Suprapubic skin (tissue), 4 donors: Measurements from ENCODE around the gene PYM1. TPM values are rescaled to one million over a fixed set of nuclear protein-coding genes. Genes with fewer than 3 reads are reported as not detected.
"Not testable (repeated sequence)": the region's sequence is repeated elsewhere in the genome, so short reads cannot be mapped to it uniquely, and the experiment has no call there.

ENCODE experiments used
- DNase-seq, 2 donors: peaks; one replicate each; pipeline ENCODE4 v3.0.0-alpha.2; 2019; ENCODE audit warnings: low spot score in 2 of 2
- H3K27ac ChIP-seq: fragments of 200-600 bp; sonication (generic); one replicate; pipeline ENCODE4 v1.5.1; 2019
- H3K27me3 ChIP-seq: fragments of 200-600 bp; sonication (generic); one replicate; pipeline ENCODE4 v1.5.1; 2019
- H3K36me3 ChIP-seq: fragments of 200-600 bp; sonication (generic); one replicate; pipeline ENCODE4 v1.5.1; 2019
- H3K4me1 ChIP-seq: fragments of 200-600 bp; sonication (generic); one replicate; pipeline ENCODE4 v1.5.1; 2019
- H3K4me3 ChIP-seq: fragments of 200-600 bp; sonication (generic); one replicate; pipeline ENCODE4 v1.5.1; 2019; ENCODE audit warnings: mild to moderate bottlenecking
- H3K9me3 ChIP-seq: fragments of 200-600 bp; sonication (generic); one replicate; pipeline ENCODE4 v1.5.1; 2019
- EP300 ChIP-seq: sonication (generic); formaldehyde crosslinking; IDR thresholded peaks from one replicate; pipeline ENCODE4 v1.6.1; 2017; ENCODE audit warnings: antibody characterized with exemption
- POLR2A ChIP-seq, 2 donors: fragments of 450-650 bp; IDR thresholded peaks; one replicate each; pipeline ENCODE4 v1.6.1; 2017; ENCODE audit warnings: antibody characterized with exemption in 2 of 2, mild to moderate bottlenecking in 2 of 2, moderate library complexity in 2 of 2
- POLR2AphosphoS5 ChIP-seq, 3 donors: sonication (generic); formaldehyde crosslinking; IDR thresholded peaks; one replicate each; pipeline ENCODE4 v1.6.1; 2017; ENCODE audit warnings: antibody characterized with exemption in 3 of 3
- WGBS: methylation state at CpG from one replicate; pipeline ENCODE4 v1.1.5; 2018; 5-methylcytosine and 5-hydroxymethylcytosine counted together
- total RNA-seq, 4 donors: library from RNA; depleted of rRNA; stranded (reverse); fragments of >200 nt; gene quantifications; one replicate each; pipeline ENCODE4 v1.1.0, GENCODE V29; 2016
- TF ChIP-seq, protein P1 (sequence below), 2 donors: fragments of 200-600 bp in 1 of 2; fragments of 450-650 bp in 1 of 2; sonication (generic) in 1 of 2; IDR thresholded peaks; one replicate each; pipeline ENCODE4 v1.5.1; 2016 to 2019; ENCODE audit warnings: antibody characterized with exemption in 2 of 2, mild to moderate bottlenecking in 1 of 2, moderate library complexity in 1 of 2

PYM1 gene
- total RNA-seq, 4 donors from 2014 or later: 32.0 to 41.8 (median 37.4) TPM

DNA sequence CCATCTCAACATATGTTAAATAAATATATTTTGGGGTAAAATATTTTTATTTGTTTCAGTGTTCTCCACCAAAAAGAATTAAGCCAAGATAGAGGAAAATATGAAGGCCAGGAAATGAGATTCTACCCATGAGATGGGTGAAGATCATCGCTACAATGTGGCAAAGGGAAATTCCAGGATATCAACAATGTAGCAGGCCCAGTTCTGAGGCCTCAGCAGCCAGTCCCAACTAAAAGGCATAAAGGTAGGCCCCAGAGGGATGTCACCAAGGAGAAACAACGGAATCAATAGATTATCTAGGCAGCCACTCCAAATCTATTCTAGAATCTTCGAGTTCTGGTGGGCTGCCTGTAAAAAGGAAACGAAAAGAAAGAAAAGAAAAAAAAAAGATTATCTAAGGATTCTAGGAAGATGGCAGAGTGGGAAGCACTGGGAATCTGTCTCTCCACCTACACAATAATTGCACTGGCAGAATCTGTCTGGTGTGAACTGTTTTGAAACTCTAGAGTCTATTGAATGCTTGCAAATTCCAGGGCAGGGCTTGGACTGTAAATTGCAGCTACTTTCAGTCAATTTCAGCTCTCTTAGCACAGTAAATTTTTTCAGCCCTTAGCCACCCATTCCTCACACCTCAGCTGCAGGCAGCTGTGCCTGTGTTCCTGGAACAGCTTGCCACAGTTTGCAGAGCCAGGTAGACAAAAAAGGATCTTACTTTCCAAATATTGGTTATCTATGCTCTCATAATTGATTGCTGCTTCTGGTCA, 51.8 kb downstream of the PYM1 start:
- 66% methylated on average over 4 of the region's 4 CpGs for WGBS
- peaks cover 15% of the 10 kb centered on the region for H3K4me1 ChIP-seq
- no peaks in the 10 kb centered on the region for H3K27me3 ChIP-seq
- no peak for DNase-seq
- H3K9me3 ChIP-seq: no peaks in the 10 kb centered on the region
- no peak overlapping the region for H3K27ac ChIP-seq
- no peaks in the 10 kb centered on the region for H3K36me3 ChIP-seq
- H3K4me3 ChIP-seq: no peak overlapping the region
- TF ChIP-seq POLR2AphosphoS5 (IDR thresholded peaks at IDR 0.05) (no peak), POLR2A (IDR thresholded peaks at IDR 0.05) (no peak), EP300 (no peak)
- TF ChIP-seq, protein P1, sequence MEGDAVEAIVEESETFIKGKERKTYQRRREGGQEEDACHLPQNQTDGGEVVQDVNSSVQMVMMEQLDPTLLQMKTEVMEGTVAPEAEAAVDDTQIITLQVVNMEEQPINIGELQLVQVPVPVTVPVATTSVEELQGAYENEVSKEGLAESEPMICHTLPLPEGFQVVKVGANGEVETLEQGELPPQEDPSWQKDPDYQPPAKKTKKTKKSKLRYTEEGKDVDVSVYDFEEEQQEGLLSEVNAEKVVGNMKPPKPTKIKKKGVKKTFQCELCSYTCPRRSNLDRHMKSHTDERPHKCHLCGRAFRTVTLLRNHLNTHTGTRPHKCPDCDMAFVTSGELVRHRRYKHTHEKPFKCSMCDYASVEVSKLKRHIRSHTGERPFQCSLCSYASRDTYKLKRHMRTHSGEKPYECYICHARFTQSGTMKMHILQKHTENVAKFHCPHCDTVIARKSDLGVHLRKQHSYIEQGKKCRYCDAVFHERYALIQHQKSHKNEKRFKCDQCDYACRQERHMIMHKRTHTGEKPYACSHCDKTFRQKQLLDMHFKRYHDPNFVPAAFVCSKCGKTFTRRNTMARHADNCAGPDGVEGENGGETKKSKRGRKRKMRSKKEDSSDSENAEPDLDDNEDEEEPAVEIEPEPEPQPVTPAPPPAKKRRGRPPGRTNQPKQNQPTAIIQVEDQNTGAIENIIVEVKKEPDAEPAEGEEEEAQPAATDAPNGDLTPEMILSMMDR (IDR thresholded peaks at IDR 0.05): no peak

DNA sequence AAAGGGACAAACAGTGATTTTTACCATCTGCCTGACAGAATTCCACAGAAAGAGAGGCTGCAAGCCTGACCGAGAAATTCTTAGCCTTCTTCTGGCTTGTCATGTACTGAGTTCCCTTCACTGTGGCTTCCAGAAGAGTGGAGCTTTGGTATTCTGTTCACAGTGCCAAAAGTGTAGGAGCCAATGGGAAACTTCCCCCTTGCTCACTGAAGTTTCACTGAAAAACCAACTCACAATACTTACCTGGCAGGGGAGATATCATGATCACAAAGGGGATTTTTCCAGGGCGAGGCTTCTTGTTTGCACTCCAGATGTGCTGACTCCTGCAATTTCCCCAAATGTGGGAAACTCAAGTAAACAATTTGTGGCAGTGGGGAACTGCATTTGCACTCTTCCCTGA, 53.3 kb downstream of the PYM1 start:
- TF ChIP-seq POLR2AphosphoS5 (IDR thresholded peaks at IDR 0.05) (no peak), EP300 (no peak), POLR2A (IDR thresholded peaks at IDR 0.05) (no peak)
- TF ChIP-seq, protein P1 (IDR thresholded peaks at IDR 0.05): no peak
- Histone ChIP-seq H3K27me3 (no peaks in the 10 kb centered on the region), H3K4me3 (no peak overlapping the region), H3K36me3 (no peaks in the 10 kb centered on the region), H3K4me1 (peaks cover 15% of the 10 kb centered on the region), H3K27ac (no peak overlapping the region), H3K9me3 (no peaks in the 10 kb centered on the region)
- WGBS: 24% methylated on average over 2 of the region's 2 CpGs
- DNase-seq: no peak

DNA sequence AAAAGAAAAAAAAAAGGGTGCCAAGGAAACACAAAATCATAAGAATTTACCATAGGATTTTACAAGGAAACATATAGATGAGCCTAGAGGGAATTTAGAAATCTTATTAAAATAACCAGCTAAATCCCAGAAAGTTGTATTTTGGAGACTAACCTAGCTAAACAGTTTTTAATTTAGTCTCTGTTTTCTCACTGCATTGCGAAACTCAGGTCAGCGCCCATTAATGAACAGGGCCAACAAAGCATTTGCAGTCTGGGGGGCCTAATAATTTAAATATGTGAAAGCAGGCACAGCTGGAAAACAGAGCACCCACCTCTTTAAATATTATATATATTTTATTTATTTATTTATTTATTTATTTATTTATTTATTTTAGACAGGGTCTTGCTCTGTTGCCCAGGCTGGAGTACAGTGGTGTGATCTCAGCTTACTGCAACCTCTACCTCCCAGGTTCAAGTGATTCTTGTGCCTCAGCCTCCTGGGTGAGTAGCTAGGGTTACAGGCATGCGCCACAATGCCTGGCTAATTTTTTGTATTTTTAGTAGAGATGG, 61.2 kb downstream of the PYM1 start:
- H3K27ac ChIP-seq, DNase-seq, H3K4me3 ChIP-seq, H3K4me1 ChIP-seq, H3K36me3 ChIP-seq, H3K27me3 ChIP-seq, H3K9me3 ChIP-seq: not testable (repeated sequence)
- 82% methylated on average over 3 of the region's 3 CpGs for WGBS

DNA sequence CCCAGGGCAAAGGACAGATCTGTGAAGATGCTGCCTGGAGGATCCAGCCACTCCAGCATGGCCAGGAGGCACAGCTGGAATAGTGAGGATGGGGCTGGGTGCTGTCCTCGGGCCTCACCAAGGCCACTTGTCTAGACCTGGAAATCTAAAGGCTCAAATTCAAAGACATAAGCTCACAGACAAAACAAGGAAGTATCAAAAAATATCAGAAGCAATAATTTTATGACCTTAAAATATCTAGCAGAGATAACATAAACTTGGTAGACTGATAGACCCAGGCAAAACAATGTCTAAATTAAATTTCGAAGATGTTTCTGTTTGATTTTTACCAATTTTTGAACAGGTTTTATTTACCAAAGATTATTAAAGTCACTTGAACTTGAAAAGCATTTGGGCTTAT, 62.4 kb downstream of the PYM1 start:
- Histone ChIP-seq H3K9me3 (peaks cover 3% of the 10 kb centered on the region), H3K27me3 (no peaks in the 10 kb centered on the region), H3K4me1 (no peaks in the 10 kb centered on the region), H3K4me3 (no peak overlapping the region), H3K36me3 (no peaks in the 10 kb centered on the region), H3K27ac (no peak overlapping the region)
- TF ChIP-seq EP300 (no peak), POLR2AphosphoS5 (IDR thresholded peaks at IDR 0.05) (no peak), POLR2A (IDR thresholded peaks at IDR 0.05) (no peak)
- TF ChIP-seq, protein P1 (IDR thresholded peaks at IDR 0.05): no peak
- WGBS: 91% methylated on average over 2 of the region's 2 CpGs
- DNase-seq: peak in 1 of 2 donors; percentile 19

DNA sequence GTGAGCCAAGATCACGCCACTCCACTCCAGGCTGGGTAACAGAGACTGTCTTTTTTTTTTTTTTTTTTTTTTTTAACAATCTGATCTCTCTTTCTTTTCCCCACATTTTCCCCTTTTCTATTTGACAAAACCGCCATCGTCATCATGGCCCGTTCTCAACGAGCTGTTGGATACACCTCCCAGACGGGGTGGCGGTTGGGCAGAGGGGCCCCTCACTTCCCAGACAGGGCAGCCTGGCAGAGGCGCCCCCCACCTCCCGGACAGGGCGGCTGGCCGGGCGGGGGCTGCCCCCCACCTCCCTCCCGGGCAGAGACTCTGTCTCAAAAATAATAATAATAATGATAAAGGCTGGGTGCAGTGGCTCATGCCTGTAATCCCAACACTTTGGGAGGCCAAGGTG, 64.8 kb downstream of the PYM1 start:
- H3K4me1 ChIP-seq, H3K36me3 ChIP-seq, H3K27ac ChIP-seq, H3K27me3 ChIP-seq, H3K9me3 ChIP-seq, H3K4me3 ChIP-seq: not testable (repeated sequence)
- WGBS: 97% methylated on average over 13 of the region's 13 CpGs
- DNase-seq: peak in 1 of 2 donors; percentile 34

DNA sequence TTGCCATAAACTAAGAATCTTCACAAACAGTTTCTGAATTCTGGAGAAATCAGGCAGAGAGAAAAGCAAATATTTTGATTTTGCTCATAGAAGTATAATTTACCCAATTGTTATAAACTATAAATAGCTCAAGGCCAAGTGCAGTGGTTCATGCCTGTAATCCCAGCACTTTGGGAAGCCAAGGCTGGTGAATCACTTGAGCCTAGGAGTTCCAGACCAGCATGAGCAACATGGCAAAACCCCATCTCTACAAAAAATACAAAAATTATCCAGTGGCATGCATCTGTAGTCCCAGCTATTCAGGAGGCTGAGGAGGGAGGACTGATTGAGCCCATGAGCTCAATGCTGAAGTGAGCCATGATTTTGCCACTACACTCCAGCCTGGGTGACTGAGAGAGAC, 65.4 kb downstream of the PYM1 start:
- Histone ChIP-seq H3K9me3 (peaks cover 3% of the 10 kb centered on the region), H3K27me3 (no peaks in the 10 kb centered on the region), H3K36me3 (no peaks in the 10 kb centered on the region), H3K4me1 (no peaks in the 10 kb centered on the region), H3K4me3 (no peak overlapping the region), H3K27ac (no peak overlapping the region)
- DNase-seq: peak in 1 of 2 donors; percentile 10
- TF ChIP-seq POLR2AphosphoS5 (IDR thresholded peaks at IDR 0.05): no peak

DNA sequence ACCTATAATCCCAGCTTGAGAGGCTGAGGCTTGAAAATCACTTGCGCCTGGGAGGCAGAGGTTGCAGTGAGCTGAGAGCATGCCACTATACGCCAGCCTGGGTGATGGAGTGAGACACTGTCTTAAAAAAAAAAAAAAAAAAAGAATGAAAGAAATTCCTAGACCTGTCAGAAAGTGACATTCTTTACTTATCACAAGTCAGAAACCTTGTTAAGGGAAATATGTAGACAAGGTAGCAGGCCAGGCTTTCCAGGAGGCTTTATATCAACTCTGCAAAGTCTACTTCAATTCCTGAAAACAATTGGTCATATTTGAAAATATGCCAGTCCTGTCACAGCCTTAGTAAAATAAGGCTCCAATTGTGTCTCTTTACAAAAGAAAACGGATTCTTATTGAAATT, 65.8 kb downstream of the PYM1 start:
- no peaks in the 10 kb centered on the region for H3K36me3 ChIP-seq
- H3K4me3 ChIP-seq: no peak overlapping the region
- TF ChIP-seq POLR2AphosphoS5 (IDR thresholded peaks at IDR 0.05) (no peak), POLR2A (IDR thresholded peaks at IDR 0.05) (no peak)
- H3K27me3 ChIP-seq: no peaks in the 10 kb centered on the region
- WGBS: 88% methylated on average over 3 of the region's 3 CpGs
- peaks cover 3% of the 10 kb centered on the region for H3K9me3 ChIP-seq
- no peak overlapping the region for H3K27ac ChIP-seq
- no peaks in the 10 kb centered on the region for H3K4me1 ChIP-seq
- no peak for DNase-seq
